ENCODE data around the gene AATK. TPM values are rescaled to one million over a fixed set of nuclear protein-coding genes. Genes with fewer than 3 reads are reported as not detected.
A peak's percentile ranks its signal among the peaks of the same experiment; 100 is the strongest.

Gene AATK
- total and polyA plus RNA-seq, 2 of the 13 experiments (the other 11 are each of a cell fraction or from before 2014, with no cell fraction given): 2.9 to 8.4 TPM

GRCh38 chr17:81132770-81133723 is 33.0 kb downstream of the AATK start (continued):
- peak; percentile 16 for TF ChIP-seq AGO1 (IDR thresholded peaks at IDR 0.05; ENCODE audit: low read depth, low read length, poor library complexity, severe bottlenecking)
- no peak for TF ChIP-seq ZNF512 (CRISPR knock-in tag; IDR thresholded peaks at IDR 0.05)
- no peak for TF ChIP-seq ZMAT3 (CRISPR knock-in tag; conservative IDR thresholded peaks at IDR 0.05)
- no peak for TF ChIP-seq ZNF737 (CRISPR knock-in tag; IDR thresholded peaks at IDR 0.05; ENCODE audit: borderline replicate concordance)
- TF ChIP-seq ZNF597 (CRISPR knock-in tag; IDR thresholded peaks at IDR 0.05): no peak
- TF ChIP-seq HNF4A (CRISPR knock-in tag; IDR thresholded peaks at IDR 0.05): peak; percentile 58
- TF ChIP-seq LBX2 (CRISPR knock-in tag; IDR thresholded peaks at IDR 0.05; ENCODE audit: borderline replicate concordance): no peak
- no peak for TF ChIP-seq ADNP (CRISPR knock-in tag; IDR thresholded peaks at IDR 0.05)
- no peak for TF ChIP-seq HOXA5 (CRISPR knock-in tag; IDR thresholded peaks at IDR 0.05)
- no peak for TF ChIP-seq ZNF3 (CRISPR knock-in tag; IDR thresholded peaks at IDR 0.05)
- TF ChIP-seq ZNF607 (CRISPR knock-in tag; IDR thresholded peaks at IDR 0.05; ENCODE audit: borderline replicate concordance): no peak
- TF ChIP-seq ISL2 (CRISPR knock-in tag; IDR thresholded peaks at IDR 0.05): no peak
- no peak for TF ChIP-seq THAP9 (CRISPR knock-in tag; IDR thresholded peaks at IDR 0.05; ENCODE audit: borderline replicate concordance)
- TF ChIP-seq LRRFIP1 (CRISPR knock-in tag; conservative IDR thresholded peaks at IDR 0.05): no peak
- no peak for TF ChIP-seq ZNF792 (CRISPR knock-in tag; IDR thresholded peaks at IDR 0.05)
- no peak for TF ChIP-seq FOXA3 (CRISPR knock-in tag; IDR thresholded peaks at IDR 0.05)
- no peak for TF ChIP-seq MIER2 (CRISPR knock-in tag; IDR thresholded peaks at IDR 0.05)
- TF ChIP-seq SUZ12 (IDR thresholded peaks at IDR 0.05; ENCODE audit: low read depth, low read length): no peak
- TF ChIP-seq JDP2 (CRISPR knock-in tag; IDR thresholded peaks at IDR 0.05; ENCODE audit: borderline replicate concordance): no peak

Measured in HepG2 (cell line).